Neural progenitor cell (in vitro differentiated cells): ENCODE results near the gene LMAN2L. TPM values are rescaled to one million over a fixed set of nuclear protein-coding genes. Genes with fewer than 3 reads are reported as not detected.
"Not testable (repeated sequence)": the region's sequence is repeated elsewhere in the genome, so short reads cannot be mapped to it uniquely, and the experiment has no call there.

Experiments
- DNase-seq: peaks from one replicate; pipeline ENCODE4 v3.0.0-alpha.2; 2016; ENCODE audit warnings: low spot score
- H2AFZ ChIP-seq: fragments of 200-600 bp; sonication (generic); replicated peaks from 2 replicates; pipeline ENCODE4 v1.6.1; 2016; ENCODE audit warnings: antibody characterized with exemption
- H3F3A ChIP-seq: fragments of 200-600 bp; sonication (generic); 2 replicates; pipeline ENCODE4 v1.6.1; 2016; ENCODE audit warnings: antibody characterized with exemption, low read depth
- H3K27ac ChIP-seq: fragments of 200-600 bp; sonication (generic); 2 replicates; pipeline ENCODE4 v1.5.1; 2016; ENCODE audit warnings: mild to moderate bottlenecking
- H3K27me3 ChIP-seq: fragments of 200-600 bp; sonication (generic); 2 replicates; pipeline ENCODE4 v1.6.1; 2016; ENCODE audit warnings: mild to moderate bottlenecking, moderate library complexity
- H3K36me3 ChIP-seq: fragments of 200-600 bp; sonication (generic); 2 replicates; pipeline ENCODE4 v1.5.1; 2016
- H3K4me1 ChIP-seq: fragments of 200-600 bp; sonication (generic); 2 replicates; pipeline ENCODE4 v1.6.1; 2016; ENCODE audit warnings: mixed run types
- H3K4me2 ChIP-seq: fragments of 200-600 bp; sonication (generic); 2 replicates; pipeline ENCODE4 v1.6.1; 2016
- H3K4me3 ChIP-seq: fragments of 200-600 bp; sonication (generic); 2 replicates; pipeline ENCODE4 v1.5.1; 2016
- H3K79me2 ChIP-seq: fragments of 200-600 bp; sonication (generic); 2 replicates; pipeline ENCODE4 v1.6.1; 2016; ENCODE audit warnings: low read depth
- H3K9ac ChIP-seq: fragments of 200-600 bp; sonication (generic); 2 replicates; pipeline ENCODE4 v1.6.1; 2016
- H3K9me3 ChIP-seq: fragments of 200-600 bp; sonication (generic); 2 replicates; pipeline ENCODE4 v1.5.1; 2016; ENCODE audit warnings: low read depth
- H4K20me1 ChIP-seq: fragments of 200-600 bp; sonication (generic); 2 replicates; pipeline ENCODE4 v1.6.1; 2016; ENCODE audit warnings: low read depth
- H3K27ac Mint-ChIP-seq: 3 replicates; pipeline ENCODE4 v1.8.0; 2021; ENCODE audit warnings: mixed read lengths
- H3K27me3 Mint-ChIP-seq: 2 replicates; pipeline ENCODE4 v1.8.0; 2022; ENCODE audit warnings: low read depth, mild to moderate bottlenecking, inconsistent platforms, moderate library complexity, mixed read lengths; ENCODE audit not compliant: insufficient read depth
- H3K36me3 Mint-ChIP-seq: 3 replicates; pipeline ENCODE4 v1.8.0; 2021; ENCODE audit warnings: mixed read lengths
- H3K4me1 Mint-ChIP-seq: 3 replicates; pipeline ENCODE4 v1.8.0; 2021; ENCODE audit warnings: mixed read lengths
- H3K4me3 Mint-ChIP-seq: 3 replicates; pipeline ENCODE4 v1.8.0; 2021; ENCODE audit warnings: mild to moderate bottlenecking, moderate library complexity, mixed read lengths
- H3K9me3 Mint-ChIP-seq: 3 replicates; pipeline ENCODE4 v1.8.0; 2020; ENCODE audit warnings: mixed read lengths
- EZH2 ChIP-seq: fragments of 200-600 bp; sonication (generic); IDR thresholded peaks from 2 replicates; pipeline ENCODE4 v1.6.1; 2017; ENCODE audit warnings: antibody characterized with exemption, mild to moderate bottlenecking, moderate library complexity
- EZH2phosphoT487 ChIP-seq: fragments of 200-600 bp; sonication (generic); IDR thresholded peaks from 2 replicates; pipeline ENCODE4 v1.6.1; 2017; ENCODE audit warnings: antibody characterized with exemption
- total RNA-seq: library from RNA; depleted of rRNA; stranded (reverse); fragments of >200 nt; gene quantifications from 2 replicates; pipeline ENCODE4 v1.2.3, GENCODE V29; 2015; ENCODE audit warnings: low replicate concordance
- TF ChIP-seq, protein P1 (sequence below): fragments of 200-600 bp; sonication (generic); IDR thresholded peaks from 2 replicates; pipeline ENCODE4 v1.5.1; 2017; ENCODE audit warnings: antibody characterized with exemption, mild to moderate bottlenecking

The LMAN2L gene
- total RNA-seq, 1 donor from 2014 or later, result 25.9 TPM

DNA sequence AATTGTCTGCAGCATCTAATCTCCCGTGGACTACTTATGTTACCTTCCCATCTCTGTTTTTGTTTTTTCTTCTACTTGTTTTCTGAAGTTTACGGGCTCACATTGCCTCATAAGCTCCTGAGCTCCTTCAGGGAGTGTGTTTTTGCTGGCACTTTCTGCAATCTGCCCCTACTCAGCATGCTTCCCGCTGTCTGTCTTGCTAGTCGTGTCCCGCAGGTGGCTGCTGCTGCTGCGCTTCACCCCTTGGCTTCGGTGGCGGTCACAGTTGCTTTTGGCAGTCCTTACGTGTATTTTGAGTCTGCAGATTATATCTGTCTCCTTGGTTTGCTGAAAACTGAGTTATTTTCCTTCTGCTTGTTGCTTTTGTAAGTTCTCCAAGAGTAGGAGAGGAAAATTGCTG lies 60.0 kb downstream of the LMAN2L start:
- Mint-ChIP-seq H3K27ac (no peak overlapping the region), H3K9me3 (no peaks in the 10 kb centered on the region), H3K4me1 (peaks cover 17% of the 10 kb centered on the region), H3K36me3 (no peaks in the 10 kb centered on the region), H3K4me3 (no peak overlapping the region), H3K27me3 (peaks cover 7% of the 10 kb centered on the region)
- Histone ChIP-seq H3K36me3 (no peaks in the 10 kb centered on the region), H3K27ac (no peak overlapping the region), H3F3A (peaks cover 7% of the 10 kb centered on the region), H3K4me3 (no peak overlapping the region), H3K9me3 (no peaks in the 10 kb centered on the region), H3K4me2 (no peak overlapping the region), H3K27me3 (no peaks in the 10 kb centered on the region), H3K9ac (no peak overlapping the region), H3K79me2 (no peaks in the 10 kb centered on the region), H4K20me1 (no peaks in the 10 kb centered on the region), H2AFZ (peak overlapping the region; percentile 23), H3K4me1 (peaks cover 4% of the 10 kb centered on the region)
- TF ChIP-seq, protein P1, sequence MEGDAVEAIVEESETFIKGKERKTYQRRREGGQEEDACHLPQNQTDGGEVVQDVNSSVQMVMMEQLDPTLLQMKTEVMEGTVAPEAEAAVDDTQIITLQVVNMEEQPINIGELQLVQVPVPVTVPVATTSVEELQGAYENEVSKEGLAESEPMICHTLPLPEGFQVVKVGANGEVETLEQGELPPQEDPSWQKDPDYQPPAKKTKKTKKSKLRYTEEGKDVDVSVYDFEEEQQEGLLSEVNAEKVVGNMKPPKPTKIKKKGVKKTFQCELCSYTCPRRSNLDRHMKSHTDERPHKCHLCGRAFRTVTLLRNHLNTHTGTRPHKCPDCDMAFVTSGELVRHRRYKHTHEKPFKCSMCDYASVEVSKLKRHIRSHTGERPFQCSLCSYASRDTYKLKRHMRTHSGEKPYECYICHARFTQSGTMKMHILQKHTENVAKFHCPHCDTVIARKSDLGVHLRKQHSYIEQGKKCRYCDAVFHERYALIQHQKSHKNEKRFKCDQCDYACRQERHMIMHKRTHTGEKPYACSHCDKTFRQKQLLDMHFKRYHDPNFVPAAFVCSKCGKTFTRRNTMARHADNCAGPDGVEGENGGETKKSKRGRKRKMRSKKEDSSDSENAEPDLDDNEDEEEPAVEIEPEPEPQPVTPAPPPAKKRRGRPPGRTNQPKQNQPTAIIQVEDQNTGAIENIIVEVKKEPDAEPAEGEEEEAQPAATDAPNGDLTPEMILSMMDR, result no peak
- TF ChIP-seq EZH2phosphoT487, result no peak
- no peak for TF ChIP-seq EZH2
- DNase-seq, result no peak

DNA sequence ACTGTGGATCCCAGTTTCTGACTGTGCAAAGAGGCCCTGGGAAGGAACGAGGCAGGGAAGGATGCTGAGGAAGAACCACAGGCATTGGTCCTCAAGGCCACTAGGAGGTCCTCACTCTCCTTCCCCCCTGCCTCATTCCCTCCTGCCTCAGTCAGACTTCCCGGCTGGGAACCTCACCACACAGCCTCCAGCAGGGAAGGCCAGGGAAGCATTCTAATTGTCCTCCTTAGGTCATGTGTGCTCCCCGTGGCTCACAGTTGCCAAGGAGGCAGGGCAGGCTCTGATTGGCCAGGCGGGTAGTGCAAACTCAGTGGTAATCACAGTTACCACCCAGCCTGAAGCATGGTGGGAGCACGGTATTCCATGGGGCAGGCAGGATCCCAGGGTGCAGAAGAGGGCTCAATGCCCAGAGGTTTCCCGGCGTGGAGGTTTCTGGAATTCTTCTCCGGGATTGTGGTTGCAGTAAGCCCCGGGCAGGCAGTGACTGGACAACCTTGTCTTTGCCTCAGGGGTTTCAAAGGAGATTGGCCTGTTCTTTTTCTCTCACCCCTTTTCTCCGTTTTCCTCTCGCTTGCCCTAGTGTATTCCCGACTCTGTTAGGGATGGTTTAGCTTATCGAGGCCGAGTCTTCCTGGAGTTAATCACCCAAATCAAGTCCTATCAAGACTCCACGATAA lies 70.2 kb downstream of the LMAN2L start:
- Histone ChIP-seq H3K4me1 (no peaks in the 10 kb centered on the region), H3K27me3 (no peaks in the 10 kb centered on the region), H3K79me2 (no peaks in the 10 kb centered on the region), H3K27ac (no peak overlapping the region), H3K36me3 (no peaks in the 10 kb centered on the region), H2AFZ (no peak overlapping the region), H3F3A (no peaks in the 10 kb centered on the region), H3K9ac (no peak overlapping the region), H3K4me2 (no peak overlapping the region), H3K9me3 (no peaks in the 10 kb centered on the region), H4K20me1 (no peaks in the 10 kb centered on the region), H3K4me3 (no peak overlapping the region)
- no peak for DNase-seq
- TF ChIP-seq, protein P1, result no peak
- TF ChIP-seq EZH2phosphoT487 (no peak), EZH2 (no peak)
- Mint-ChIP-seq H3K4me1 (peaks cover 12% of the 10 kb centered on the region), H3K9me3 (no peaks in the 10 kb centered on the region), H3K27ac (peak overlapping the region; percentile 37), H3K36me3 (no peaks in the 10 kb centered on the region), H3K27me3 (peaks cover 8% of the 10 kb centered on the region), H3K4me3 (no peak overlapping the region)

DNA sequence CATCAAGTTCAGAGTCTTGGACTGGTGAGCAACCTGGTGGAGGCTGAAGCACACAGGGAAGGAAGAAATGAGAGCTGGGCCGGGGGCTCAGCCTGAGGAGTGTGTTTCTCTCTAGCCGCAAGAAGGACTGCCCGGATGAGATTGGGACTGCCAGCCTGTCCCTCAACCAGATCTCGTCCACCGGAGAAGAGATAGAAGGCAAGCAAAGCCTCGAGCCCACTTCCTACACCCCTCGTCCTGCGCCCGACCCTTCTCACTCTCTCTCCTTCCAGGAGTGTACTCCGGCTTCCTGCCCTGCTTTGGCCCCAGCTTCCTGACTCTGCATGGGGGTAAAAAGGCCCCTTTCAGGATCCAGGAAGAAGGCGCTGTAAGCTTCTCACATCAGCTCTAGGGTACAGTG lies 71.1 kb downstream of the LMAN2L start:
- Histone ChIP-seq H4K20me1 (no peaks in the 10 kb centered on the region), H3K9me3 (no peaks in the 10 kb centered on the region), H2AFZ (no peak overlapping the region), H3K4me2 (no peak overlapping the region), H3K4me1 (no peaks in the 10 kb centered on the region), H3F3A (no peaks in the 10 kb centered on the region), H3K9ac (no peak overlapping the region), H3K79me2 (no peaks in the 10 kb centered on the region), H3K27me3 (no peaks in the 10 kb centered on the region), H3K4me3 (no peak overlapping the region), H3K27ac (no peak overlapping the region), H3K36me3 (no peaks in the 10 kb centered on the region)
- H3K9me3 Mint-ChIP-seq, result no peaks in the 10 kb centered on the region
- H3K4me1 Mint-ChIP-seq, result peaks cover 12% of the 10 kb centered on the region
- H3K27ac Mint-ChIP-seq, result peak overlapping the region; percentile 90
- H3K36me3 Mint-ChIP-seq, result no peaks in the 10 kb centered on the region
- TF ChIP-seq, protein P1, result no peak
- TF ChIP-seq EZH2phosphoT487, result no peak
- DNase-seq, result no peak
- H3K4me3 Mint-ChIP-seq, result peak overlapping the region; percentile 21
- peaks cover 10% of the 10 kb centered on the region for H3K27me3 Mint-ChIP-seq

DNA sequence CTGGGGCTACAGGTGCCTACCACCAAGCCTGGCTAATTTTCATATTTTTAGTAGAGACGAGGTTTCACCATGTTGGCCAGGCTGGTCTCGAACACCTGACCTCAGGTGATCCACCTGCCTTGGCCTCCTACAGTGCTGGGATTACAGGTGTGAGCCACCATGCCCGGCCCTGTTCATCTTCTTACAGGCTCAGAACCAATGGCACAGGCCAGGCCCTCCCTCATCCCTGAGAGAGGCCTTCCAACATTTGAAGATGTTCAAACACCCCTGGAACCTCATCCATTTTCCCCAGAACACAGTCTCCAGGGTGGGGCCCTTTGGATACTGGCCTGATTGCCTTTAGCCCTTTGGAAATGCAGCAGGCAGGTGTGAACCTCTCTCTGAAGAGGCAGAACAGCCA lies 74.1 kb downstream of the LMAN2L start:
- H3K9ac ChIP-seq, H3K4me3 ChIP-seq, H3K36me3 Mint-ChIP-seq: not testable (repeated sequence)

More for the DNA sequence above, 74.1 kb downstream of the LMAN2L start:
- H3K27ac ChIP-seq, H4K20me1 ChIP-seq, H3K4me3 Mint-ChIP-seq, H3K27me3 Mint-ChIP-seq, H3K4me2 ChIP-seq, H3K36me3 ChIP-seq, H3K9me3 ChIP-seq, H2AFZ ChIP-seq, H3K9me3 Mint-ChIP-seq, H3K27me3 ChIP-seq, H3K4me1 ChIP-seq, H3F3A ChIP-seq, H3K79me2 ChIP-seq, DNase-seq, H3K27ac Mint-ChIP-seq: not testable (repeated sequence)
- H3K4me1 Mint-ChIP-seq, result peaks cover 12% of the 10 kb centered on the region
